NT2/D1 (cell line): Measurements from ENCODE around the gene ARID1B.

Experiments used
- SUZ12 ChIP-seq: IDR thresholded peaks from 2 replicates; pipeline ENCODE4 v1.6.1; 2011; ENCODE audit not compliant: insufficient read length, insufficient read depth; ENCODE audit errors: extremely low read depth
- YY1 ChIP-seq: IDR thresholded peaks from 2 replicates; pipeline ENCODE4 v1.6.1; 2011; ENCODE audit not compliant: insufficient read length, insufficient read depth
- ZNF274 ChIP-seq: IDR thresholded peaks from 2 replicates; pipeline ENCODE4 v1.6.1; 2011; ENCODE audit warnings: mild to moderate bottlenecking, low read depth, low read length

GRCh38 chr6:157209865-157210530, 432.8 kb downstream of the ARID1B start:
- TF ChIP-seq ZNF274 (no peak), SUZ12 (no peak), YY1 (no peak)
